Measurements from ENCODE around the gene WWOX. TPM values are rescaled to one million over a fixed set of nuclear protein-coding genes. Genes with fewer than 3 reads are reported as not detected.

WWOX gene
- total and polyA plus RNA-seq, 2 of the 8 experiments (the other 6 are each of a cell fraction or from before 2014, with no cell fraction given), result 5.4 to 16.7 TPM

DNA sequence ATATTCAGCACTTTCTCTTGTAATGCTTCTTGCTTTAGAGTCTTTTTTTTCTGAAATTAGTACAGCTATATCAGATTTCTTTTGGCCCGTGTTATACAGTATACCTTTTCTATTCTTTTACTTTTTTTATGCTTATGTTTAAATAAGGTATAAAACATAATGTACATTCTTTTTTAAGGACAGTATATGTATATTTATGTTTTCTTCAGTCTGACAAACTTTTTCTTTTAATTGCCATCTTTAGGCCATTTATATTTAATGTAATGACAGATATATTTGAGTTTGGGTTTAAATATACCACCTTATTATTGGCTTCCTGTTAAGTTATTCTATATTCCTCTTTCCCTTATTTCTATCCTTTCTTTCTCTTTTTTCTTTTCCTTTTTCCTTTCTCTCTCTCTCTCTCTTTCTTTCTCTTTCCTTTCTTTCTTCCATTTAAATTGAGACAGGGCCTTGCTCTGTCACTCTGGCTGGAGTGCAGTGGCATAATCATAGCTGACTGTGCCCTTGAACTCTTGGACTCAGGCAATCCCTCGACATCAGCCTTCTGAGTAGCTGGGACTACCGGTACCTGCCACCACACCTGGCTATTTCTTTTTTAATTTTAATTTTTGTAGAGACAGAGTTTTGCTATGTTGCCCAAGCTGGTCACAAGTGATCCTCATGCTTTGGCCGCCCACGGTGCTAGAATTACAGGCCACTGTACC lies 61.7 kb downstream of the WWOX start (continued):
- TF ChIP-seq MAFK (IDR thresholded peaks at IDR 0.05; ENCODE audit: low read depth, low read length), result no peak
- no peak for TF ChIP-seq EGR1 (IDR thresholded peaks at IDR 0.05; ENCODE audit: borderline replicate concordance, low read depth, low read length)
- TF ChIP-seq EZH2 (IDR thresholded peaks at IDR 0.05; ENCODE audit: low read depth, low read length, severe bottlenecking), result no peak

Measured in H1 (cell line).